ENCODE data around the gene SLC34A1.

GRCh38 chr5:177405312-177405711, 21.1 kb downstream of the SLC34A1 start:
- TF ChIP-seq, protein P1, sequence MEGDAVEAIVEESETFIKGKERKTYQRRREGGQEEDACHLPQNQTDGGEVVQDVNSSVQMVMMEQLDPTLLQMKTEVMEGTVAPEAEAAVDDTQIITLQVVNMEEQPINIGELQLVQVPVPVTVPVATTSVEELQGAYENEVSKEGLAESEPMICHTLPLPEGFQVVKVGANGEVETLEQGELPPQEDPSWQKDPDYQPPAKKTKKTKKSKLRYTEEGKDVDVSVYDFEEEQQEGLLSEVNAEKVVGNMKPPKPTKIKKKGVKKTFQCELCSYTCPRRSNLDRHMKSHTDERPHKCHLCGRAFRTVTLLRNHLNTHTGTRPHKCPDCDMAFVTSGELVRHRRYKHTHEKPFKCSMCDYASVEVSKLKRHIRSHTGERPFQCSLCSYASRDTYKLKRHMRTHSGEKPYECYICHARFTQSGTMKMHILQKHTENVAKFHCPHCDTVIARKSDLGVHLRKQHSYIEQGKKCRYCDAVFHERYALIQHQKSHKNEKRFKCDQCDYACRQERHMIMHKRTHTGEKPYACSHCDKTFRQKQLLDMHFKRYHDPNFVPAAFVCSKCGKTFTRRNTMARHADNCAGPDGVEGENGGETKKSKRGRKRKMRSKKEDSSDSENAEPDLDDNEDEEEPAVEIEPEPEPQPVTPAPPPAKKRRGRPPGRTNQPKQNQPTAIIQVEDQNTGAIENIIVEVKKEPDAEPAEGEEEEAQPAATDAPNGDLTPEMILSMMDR (IDR thresholded peaks at IDR 0.05; ENCODE audit: borderline replicate concordance, extremely low read depth, low read length, poor library complexity, severe bottlenecking) = no peak
- no peak for TF ChIP-seq EZH2 (IDR thresholded peaks at IDR 0.05; ENCODE audit: borderline replicate concordance, low read depth, low read length, severe bottlenecking)

Data from DND-41 (cell line).